GM23338 (cell line): ENCODE measurements around the gene DOK7. TPM values are rescaled to one million over a fixed set of nuclear protein-coding genes. Genes with fewer than 3 reads are reported as not detected.

ENCODE experiments used
- ATAC-seq: fragments of 200-7000 bp; cut with Tn5 transposase; 3 replicates; pipeline ENCODE4 v1.9.1; 2020
- DNase-seq: peaks from one replicate; pipeline ENCODE4 v3.0.0-alpha.2; 2015; ENCODE audit warnings: low spot score
- H2AFZ ChIP-seq: fragments of 200-600 bp; sonication (generic); 2 replicates; pipeline ENCODE4 v1.8.0; 2016; ENCODE audit warnings: antibody characterized with exemption, mild to moderate bottlenecking, moderate library complexity
- H3F3A ChIP-seq: fragments of 200-600 bp; sonication (generic); replicated peaks from 2 replicates; pipeline ENCODE4 v1.8.0; 2017; ENCODE audit warnings: antibody characterized with exemption, mixed run types, low read depth
- H3K27ac ChIP-seq: fragments of 200-600 bp; sonication (generic); 2 replicates; pipeline ENCODE4 v1.6.1; 2016; ENCODE audit warnings: low read depth
- H3K27me3 ChIP-seq: fragments of 200-600 bp; sonication (generic); 2 replicates; pipeline ENCODE4 v1.8.0; 2016; ENCODE audit warnings: mild to moderate bottlenecking, mixed run types, moderate library complexity; ENCODE audit not compliant: insufficient read depth
- H3K36me3 ChIP-seq: fragments of 200-600 bp; sonication (generic); 2 replicates; pipeline ENCODE4 v1.8.0; 2016; ENCODE audit warnings: mild to moderate bottlenecking; ENCODE audit not compliant: insufficient read depth
- H3K4me1 ChIP-seq: fragments of 200-600 bp; sonication (generic); 2 replicates; pipeline ENCODE4 v1.8.0; 2016; ENCODE audit warnings: mild to moderate bottlenecking, moderate library complexity; ENCODE audit not compliant: insufficient read depth
- H3K4me2 ChIP-seq: fragments of 200-600 bp; sonication (generic); 2 replicates; pipeline ENCODE4 v1.7.1; 2017; ENCODE audit warnings: mixed run types
- H3K4me3 ChIP-seq: fragments of 200-600 bp; sonication (generic); 2 replicates; pipeline ENCODE4 v1.6.1; 2016; ENCODE audit warnings: mixed run types
- H3K79me2 ChIP-seq: fragments of 200-600 bp; sonication (generic); replicated peaks from 2 replicates; pipeline ENCODE4 v1.8.0; 2017; ENCODE audit warnings: mild to moderate bottlenecking; ENCODE audit not compliant: insufficient read depth
- H3K9me2 ChIP-seq: fragments of 200-600 bp; sonication (generic); 2 replicates; pipeline ENCODE4 v1.8.0; 2017; ENCODE audit not compliant: insufficient read depth
- H4K20me1 ChIP-seq: fragments of 200-600 bp; sonication (generic); replicated peaks from 2 replicates; pipeline ENCODE4 v1.8.0; 2017; ENCODE audit warnings: mild to moderate bottlenecking; ENCODE audit not compliant: insufficient read depth
- H3K27ac Mint-ChIP-seq: 2 replicates; pipeline ENCODE4 v1.8.0; 2020; ENCODE audit warnings: inconsistent platforms, mild to moderate bottlenecking, moderate library complexity, mixed read lengths
- H3K27me3 Mint-ChIP-seq: 3 replicates; pipeline ENCODE4 v1.8.0; 2022; ENCODE audit warnings: low read depth, mild to moderate bottlenecking, moderate library complexity, mixed read lengths, inconsistent platforms; ENCODE audit not compliant: insufficient read depth, poor library complexity
- H3K36me3 Mint-ChIP-seq: 3 replicates; pipeline ENCODE4 v1.8.0; 2021; ENCODE audit warnings: low read depth, mild to moderate bottlenecking, inconsistent platforms, moderate library complexity, mixed read lengths
- H3K4me1 Mint-ChIP-seq: 3 replicates; pipeline ENCODE4 v1.8.0; 2020; ENCODE audit warnings: mild to moderate bottlenecking, inconsistent platforms, mixed read lengths
- H3K4me3 Mint-ChIP-seq: 3 replicates; pipeline ENCODE4 v1.8.0; 2021; ENCODE audit warnings: moderate library complexity, mild to moderate bottlenecking, inconsistent platforms, mixed read lengths
- H3K9me3 Mint-ChIP-seq: 3 replicates; pipeline ENCODE4 v1.8.0; 2020; ENCODE audit warnings: moderate library complexity, mild to moderate bottlenecking, inconsistent platforms, mixed read lengths
- CREB1 ChIP-seq: fragments of 250-450 bp; sonication (Bioruptor Pico); IDR thresholded peaks from 2 replicates; pipeline ENCODE4 v1.5.0; 2020; ENCODE audit warnings: low read depth, mild to moderate bottlenecking, moderate library complexity
- CTCF ChIP-seq, 2 experiments: fragments of 200-600 bp in 1 of 2; sonication (generic) in 1 of 2; conservative IDR thresholded peaks; 2 replicates each; pipeline versions ENCODE4 v1.5.1 to v1.6.1; 2016 to 2017; ENCODE audit warnings: antibody characterized with exemption in 2 of 2, low read depth in 2 of 2, mild to moderate bottlenecking in 2 of 2, moderate library complexity in 1 of 2
- ETS1 ChIP-seq: IDR thresholded peaks from 2 replicates; pipeline ENCODE4 v1.6.1; 2016; ENCODE audit warnings: antibody characterized with exemption
- EZH2 ChIP-seq: fragments of 200-600 bp; sonication (generic); IDR thresholded peaks from one replicate; pipeline ENCODE4 v1.8.0; 2017; ENCODE audit warnings: antibody characterized with exemption, mild to moderate bottlenecking, low read depth; ENCODE audit not compliant: unreplicated experiment
- EZH2phosphoT487 ChIP-seq: fragments of 200-600 bp; sonication (generic); IDR thresholded peaks from one replicate; pipeline ENCODE4 v1.8.1; 2018; ENCODE audit warnings: antibody characterized with exemption; ENCODE audit not compliant: unreplicated experiment
- JUNB ChIP-seq: IDR thresholded peaks from one replicate; pipeline ENCODE4 v1.6.1; 2016; ENCODE audit warnings: antibody characterized with exemption; ENCODE audit not compliant: unreplicated experiment
- NANOG ChIP-seq: IDR thresholded peaks from 2 replicates; pipeline ENCODE4 v1.6.1; 2016; ENCODE audit warnings: antibody characterized with exemption, borderline replicate concordance
- POLR2AphosphoS5 ChIP-seq: IDR thresholded peaks from 2 replicates; pipeline ENCODE4 v1.6.1; 2016; ENCODE audit warnings: antibody characterized with exemption, low read depth
- REST ChIP-seq: IDR thresholded peaks from one replicate; pipeline ENCODE4 v1.6.1; 2018; ENCODE audit warnings: antibody characterized with exemption; ENCODE audit not compliant: unreplicated experiment
- STAT1 ChIP-seq: IDR thresholded peaks from one replicate; pipeline ENCODE4 v1.6.1; 2016; ENCODE audit warnings: antibody characterized with exemption; ENCODE audit not compliant: unreplicated experiment
- ZNF114 ChIP-seq: fragments of 250-450 bp; sonication (Bioruptor Pico); IDR thresholded peaks from 2 replicates; pipeline ENCODE4 v1.5.0; 2020; ENCODE audit warnings: mild to moderate bottlenecking, moderate library complexity
- ZNF331 ChIP-seq: fragments of 250-450 bp; sonication (Bioruptor Pico); IDR thresholded peaks from 2 replicates; pipeline ENCODE4 v1.5.0; 2020; ENCODE audit warnings: low read depth, mild to moderate bottlenecking, moderate library complexity
- ZNF462 ChIP-seq: fragments of 250-450 bp; sonication (Bioruptor Pico); IDR thresholded peaks from 2 replicates; pipeline ENCODE4 v1.5.0; 2020; ENCODE audit warnings: mild to moderate bottlenecking, moderate library complexity
- polyA plus RNA-seq: library from polyadenylated mRNA; unstranded; fragments of >200 nt; fragmentation: Nextera tagmentation; extraction: Ambion mirVana; gene quantifications from 2 replicates; pipeline ENCODE4 v1.2.1, GENCODE V29; 2016
- total RNA-seq: library from RNA; depleted of rRNA; stranded (reverse); fragments of >200 nt; shearing (Covaris generic); gene quantifications from 2 replicates; pipeline ENCODE4 v1.2.3, GENCODE V29; 2014

Gene DOK7
- total and polyA plus RNA-seq, 2 experiments from 2014 or later: 0.34 to 0.52 TPM

GRCh38 chr4:3516061-3516835, 53.1 kb downstream of the DOK7 start:
- ATAC-seq: no peak
- H3K27ac ChIP-seq: no peak overlapping the region

More at GRCh38 chr4:3516061-3516835, 53.1 kb downstream of the DOK7 start:
- Histone ChIP-seq H3K27me3 (no peaks in the 10 kb centered on the region), H3F3A (no peaks in the 10 kb centered on the region), H3K4me2 (no peak overlapping the region), H4K20me1 (peaks cover 6% of the 10 kb centered on the region; the same call in 1 of the 2 replicates), H3K9me2 (no peaks in the 10 kb centered on the region), H3K4me3 (no peak overlapping the region), H2AFZ (no peak overlapping the region), H3K4me1 (no peaks in the 10 kb centered on the region), H3K79me2 (no peaks in the 10 kb centered on the region), H3K36me3 (peaks cover 10% of the 10 kb centered on the region; the same call in 1 of the 2 replicates)
- H3K36me3 Mint-ChIP-seq: peaks cover 70% of the 10 kb centered on the region
- H3K4me3 Mint-ChIP-seq: no peak overlapping the region
- H3K9me3 Mint-ChIP-seq: no peaks in the 10 kb centered on the region
- no peak for DNase-seq
- H3K27ac Mint-ChIP-seq: 0 out of 2 replicates have a peak overlapping the region, but pooled peaks have one; percentile 27
- H3K27me3 Mint-ChIP-seq: peaks cover 8% of the 10 kb centered on the region
- TF ChIP-seq ZNF331 (no peak), ZNF114 (CRISPR knock-in tag) (no peak), NANOG (no peak), JUNB (no peak), POLR2AphosphoS5 (no peak), EZH2phosphoT487 (no peak), CREB1 (CRISPR knock-in tag) (no peak), ETS1 (no peak), REST (no peak), EZH2 (no peak), STAT1 (no peak), ZNF462 (CRISPR knock-in tag) (no peak), CTCF (conservative IDR thresholded peaks at IDR 0.05; ENCODE audit: low read depth in 2 of 2) (no peak)
- peaks cover 6% of the 10 kb centered on the region; the same call in 2 of the 3 replicates for H3K4me1 Mint-ChIP-seq
